HepG2 (cell line): ENCODE results near the gene CLIC1. TPM values are rescaled to one million over a fixed set of nuclear protein-coding genes. Genes with fewer than 3 reads are reported as not detected.
A peak's percentile ranks its signal among the peaks of the same experiment; 100 is the strongest.

Experiments
- AGO2 ChIP-seq: fragments of 200-400 bp; formaldehyde crosslinking; optimal IDR thresholded peaks from 2 replicates; pipeline ENCODE3; 2017; ENCODE audit warnings: mild to moderate bottlenecking, low read depth, low read length, moderate library complexity
- ASH2L ChIP-seq: fragments of 300-600, 200-600 bp; sonication (generic); IDR thresholded peaks from 2 replicates; pipeline ENCODE4 v1.7.0; 2017; ENCODE audit warnings: low read depth, mild to moderate bottlenecking, moderate library complexity, mixed read lengths, low read length; ENCODE audit not compliant: insufficient read length
- BATF2 ChIP-seq: sonication (generic); formaldehyde crosslinking; IDR thresholded peaks from 2 replicates; pipeline ENCODE4 v1.8.0; 2022; ENCODE audit warnings: mild to moderate bottlenecking, missing genetic modification reagents, moderate library complexity
- FOXJ3 ChIP-seq: sonication (generic); formaldehyde crosslinking; IDR thresholded peaks from 2 replicates; pipeline ENCODE4 v1.4.0; 2020; ENCODE audit warnings: missing genetic modification reagents, mild to moderate bottlenecking, borderline replicate concordance
- HES4 ChIP-seq: sonication (generic); formaldehyde crosslinking; IDR thresholded peaks from 2 replicates; pipeline ENCODE4 v1.9.0; 2021; ENCODE audit warnings: mild to moderate bottlenecking, missing genetic modification reagents, borderline replicate concordance
- KDM5A ChIP-seq: fragments of 200-600 bp; sonication (generic); IDR thresholded peaks from 2 replicates; pipeline ENCODE4 v1.7.0; 2018; ENCODE audit warnings: antibody characterized with exemption, mild to moderate bottlenecking, low read length, borderline replicate concordance
- MAFF ChIP-seq: IDR thresholded peaks from 2 replicates; pipeline ENCODE4 v1.6.1; 2011; ENCODE audit warnings: low read depth, low read length, improper control_type of control experiment
- ZNF552 ChIP-seq: sonication (generic); formaldehyde crosslinking; IDR thresholded peaks from 2 replicates; pipeline ENCODE4 v1.9.0; 2022; ENCODE audit warnings: missing genetic modification reagents, mild to moderate bottlenecking, borderline replicate concordance
- ZNF556 ChIP-seq: sonication (generic); formaldehyde crosslinking; IDR thresholded peaks from 2 replicates; pipeline ENCODE4 v1.4.0; 2020; ENCODE audit warnings: mild to moderate bottlenecking, missing genetic modification reagents, borderline replicate concordance
- ZNF75D ChIP-seq: sonication (generic); formaldehyde crosslinking; IDR thresholded peaks from 2 replicates; pipeline ENCODE4 v1.8.1; 2023; ENCODE audit warnings: missing genetic modification reagents, mild to moderate bottlenecking, borderline replicate concordance
- polyA plus RNA-seq, 8 experiments: library from polyadenylated mRNA; depleted of rRNA in 3 of 8; stranded (reverse) in 7 of 8; unstranded in 1 of 8; fragments of >200 nt; fragmentation: Illumina TruSeq in 4 of 8; extraction: Trizol in 4 of 8; gene quantifications; 2 replicates each; pipeline versions ENCODE4 v1.2.1 to v1.2.3, GENCODE V29; 2011 to 2016; ENCODE audit warnings: low read depth in 4 of 8, missing spikeins in 1 of 8, mixed read lengths in 1 of 8; ENCODE audit not compliant: insufficient read depth in 1 of 8
- total RNA-seq, 5 experiments: library from RNA; depleted of rRNA; stranded (reverse); fragments of >200 nt; fragmentation: Illumina TruSeq; extraction: Trizol; gene quantifications; 2 replicates each; pipeline ENCODE4 v1.2.3, GENCODE V29; 2016; ENCODE audit warnings: low read depth in 1 of 5
- TF ChIP-seq, protein P1 (sequence below): sonication (generic); formaldehyde crosslinking; IDR thresholded peaks from 2 replicates; pipeline ENCODE4 v1.5.0; 2020; ENCODE audit warnings: mild to moderate bottlenecking, missing genetic modification reagents
- TF ChIP-seq, protein P2 (sequence below): sonication (generic); formaldehyde crosslinking; IDR thresholded peaks from 2 replicates; pipeline ENCODE4 v1.4.0; 2020; ENCODE audit warnings: mild to moderate bottlenecking, missing genetic modification reagents
- TF ChIP-seq, protein P3 (sequence below): sonication (generic); formaldehyde crosslinking; conservative IDR thresholded peaks from 2 replicates; pipeline ENCODE4 v1.4.0; 2020; ENCODE audit warnings: missing genetic modification reagents

Gene CLIC1
- total and polyA plus RNA-seq, 2 of the 13 experiments (the other 11 are each of a cell fraction or from before 2014, with no cell fraction given) = 602 to 891 TPM

DNA sequence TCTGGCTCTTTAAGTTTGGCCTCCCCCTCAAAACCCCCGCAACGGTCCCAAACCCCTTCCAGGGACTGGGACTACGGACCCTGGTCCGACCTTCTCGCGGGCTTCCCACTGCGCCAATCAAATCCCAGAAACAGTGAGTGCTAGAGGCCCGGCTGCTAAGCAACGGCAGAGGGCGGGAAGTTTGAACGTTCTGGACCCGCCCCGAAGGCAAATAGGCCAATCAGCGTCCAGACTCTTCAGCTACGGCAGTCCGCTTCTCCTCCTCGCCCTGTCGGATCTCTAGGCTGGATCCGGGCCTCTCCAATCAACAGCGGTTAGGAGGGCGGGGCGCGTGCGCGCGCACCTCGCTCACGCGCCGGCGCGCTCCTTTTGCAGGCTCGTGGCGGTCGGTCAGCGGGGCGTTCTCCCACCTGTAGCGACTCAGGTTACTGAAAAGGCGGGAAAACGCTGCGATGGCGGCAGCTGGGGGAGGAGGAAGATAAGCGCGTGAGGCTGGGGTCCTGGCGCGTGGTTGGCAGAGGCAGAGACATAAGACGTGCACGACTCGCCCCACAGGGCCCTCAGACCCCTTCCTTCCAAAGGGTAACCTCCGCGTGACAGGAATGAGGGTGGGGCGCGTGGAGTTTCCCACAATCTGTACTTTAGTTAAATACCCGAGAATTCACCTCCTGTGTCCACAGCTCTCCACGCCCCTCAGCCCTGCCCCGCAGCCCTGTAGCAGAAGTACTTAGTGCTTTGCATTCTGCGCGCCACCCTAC, 3.5 kb upstream of the CLIC1 start, which contains the start of gene MSH5 (continued):
- TF ChIP-seq BATF2 = peak; percentile 100
- peak; percentile 49; the same call in 1 of the 2 replicates for TF ChIP-seq KDM5A
- peak; percentile 35 for TF ChIP-seq ASH2L
- TF ChIP-seq, protein P1, sequence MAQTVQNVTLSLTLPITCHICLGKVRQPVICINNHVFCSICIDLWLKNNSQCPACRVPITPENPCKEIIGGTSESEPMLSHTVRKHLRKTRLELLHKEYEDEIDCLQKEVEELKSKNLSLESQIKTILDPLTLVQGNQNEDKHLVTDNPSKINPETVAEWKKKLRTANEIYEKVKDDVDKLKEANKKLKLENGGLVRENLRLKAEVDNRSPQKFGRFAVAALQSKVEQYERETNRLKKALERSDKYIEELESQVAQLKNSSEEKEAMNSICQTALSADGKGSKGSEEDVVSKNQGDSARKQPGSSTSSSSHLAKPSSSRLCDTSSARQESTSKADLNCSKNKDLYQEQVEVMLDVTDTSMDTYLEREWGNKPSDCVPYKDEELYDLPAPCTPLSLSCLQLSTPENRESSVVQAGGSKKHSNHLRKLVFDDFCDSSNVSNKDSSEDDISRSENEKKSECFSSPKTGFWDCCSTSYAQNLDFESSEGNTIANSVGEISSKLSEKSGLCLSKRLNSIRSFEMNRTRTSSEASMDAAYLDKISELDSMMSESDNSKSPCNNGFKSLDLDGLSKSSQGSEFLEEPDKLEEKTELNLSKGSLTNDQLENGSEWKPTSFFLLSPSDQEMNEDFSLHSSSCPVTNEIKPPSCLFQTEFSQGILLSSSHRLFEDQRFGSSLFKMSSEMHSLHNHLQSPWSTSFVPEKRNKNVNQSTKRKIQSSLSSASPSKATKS (CRISPR knock-in tag) = no peak
- TF ChIP-seq AGO2 = peak; percentile 78
- no peak for TF ChIP-seq MAFF
- TF ChIP-seq FOXJ3 (CRISPR knock-in tag) = peak; percentile 51; the same call in 1 of the 2 replicates
- TF ChIP-seq ZNF75D (CRISPR knock-in tag) = peak; percentile 90; the same call in 1 of the 2 replicates
- TF ChIP-seq ZNF552 (CRISPR knock-in tag) = peak; percentile 99
- TF ChIP-seq HES4 (CRISPR knock-in tag) = peak; percentile 98
- TF ChIP-seq, protein P2, sequence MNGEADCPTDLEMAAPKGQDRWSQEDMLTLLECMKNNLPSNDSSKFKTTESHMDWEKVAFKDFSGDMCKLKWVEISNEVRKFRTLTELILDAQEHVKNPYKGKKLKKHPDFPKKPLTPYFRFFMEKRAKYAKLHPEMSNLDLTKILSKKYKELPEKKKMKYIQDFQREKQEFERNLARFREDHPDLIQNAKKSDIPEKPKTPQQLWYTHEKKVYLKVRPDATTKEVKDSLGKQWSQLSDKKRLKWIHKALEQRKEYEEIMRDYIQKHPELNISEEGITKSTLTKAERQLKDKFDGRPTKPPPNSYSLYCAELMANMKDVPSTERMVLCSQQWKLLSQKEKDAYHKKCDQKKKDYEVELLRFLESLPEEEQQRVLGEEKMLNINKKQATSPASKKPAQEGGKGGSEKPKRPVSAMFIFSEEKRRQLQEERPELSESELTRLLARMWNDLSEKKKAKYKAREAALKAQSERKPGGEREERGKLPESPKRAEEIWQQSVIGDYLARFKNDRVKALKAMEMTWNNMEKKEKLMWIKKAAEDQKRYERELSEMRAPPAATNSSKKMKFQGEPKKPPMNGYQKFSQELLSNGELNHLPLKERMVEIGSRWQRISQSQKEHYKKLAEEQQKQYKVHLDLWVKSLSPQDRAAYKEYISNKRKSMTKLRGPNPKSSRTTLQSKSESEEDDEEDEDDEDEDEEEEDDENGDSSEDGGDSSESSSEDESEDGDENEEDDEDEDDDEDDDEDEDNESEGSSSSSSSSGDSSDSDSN (CRISPR knock-in tag) = no peak; the same call in 1 of the 2 replicates
- TF ChIP-seq ZNF556 (CRISPR knock-in tag) = peak; percentile 90
- TF ChIP-seq, protein P3, sequence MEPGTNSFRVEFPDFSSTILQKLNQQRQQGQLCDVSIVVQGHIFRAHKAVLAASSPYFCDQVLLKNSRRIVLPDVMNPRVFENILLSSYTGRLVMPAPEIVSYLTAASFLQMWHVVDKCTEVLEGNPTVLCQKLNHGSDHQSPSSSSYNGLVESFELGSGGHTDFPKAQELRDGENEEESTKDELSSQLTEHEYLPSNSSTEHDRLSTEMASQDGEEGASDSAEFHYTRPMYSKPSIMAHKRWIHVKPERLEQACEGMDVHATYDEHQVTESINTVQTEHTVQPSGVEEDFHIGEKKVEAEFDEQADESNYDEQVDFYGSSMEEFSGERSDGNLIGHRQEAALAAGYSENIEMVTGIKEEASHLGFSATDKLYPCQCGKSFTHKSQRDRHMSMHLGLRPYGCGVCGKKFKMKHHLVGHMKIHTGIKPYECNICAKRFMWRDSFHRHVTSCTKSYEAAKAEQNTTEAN (CRISPR knock-in tag) = peak; percentile 67; the same call in 1 of the 2 replicates
